SK-N-MC (cell line): ENCODE results near the gene SLC43A1.

Source experiments
- DNase-seq: peaks from one replicate; pipeline ENCODE4 v3.0.0-alpha.2; 2011; ENCODE audit warnings: low read depth, low spot score
- H3K27ac ChIP-seq: fragments of 200-600 bp; sonication (generic); 2 replicates; pipeline ENCODE4 v1.5.1; 2016; ENCODE audit warnings: mixed run types
- H3K36me3 ChIP-seq: fragments of 200-600 bp; sonication (generic); 2 replicates; pipeline ENCODE4 v1.6.1; 2017; ENCODE audit warnings: antibody characterized with exemption, low read length, mixed read lengths; ENCODE audit not compliant: insufficient read depth
- H3K4me3 ChIP-seq: fragments of 200-600 bp; sonication (generic); 2 replicates; pipeline ENCODE4 v1.5.1; 2016
- H3K9ac ChIP-seq: fragments of 200-600 bp; sonication (generic); 2 replicates; pipeline ENCODE4 v1.8.0; 2017; ENCODE audit warnings: mixed run types, mixed read lengths; ENCODE audit not compliant: insufficient read length
- H3K9me3 ChIP-seq: fragments of 200-600 bp; sonication (generic); 2 replicates; pipeline ENCODE4 v1.6.1; 2017; ENCODE audit warnings: low read depth, mild to moderate bottlenecking, antibody characterized with exemption, low read length, moderate library complexity, mixed read lengths
- EZH2 ChIP-seq: fragments of 200-600 bp; sonication (generic); IDR thresholded peaks from one replicate; pipeline ENCODE4 v1.6.1; 2017; ENCODE audit warnings: antibody characterized with exemption
- FOXP2 ChIP-seq: optimal IDR thresholded peaks from 2 replicates; pipeline ENCODE3; 2011; ENCODE audit warnings: mild to moderate bottlenecking, moderate library complexity; ENCODE audit not compliant: insufficient read depth; ENCODE audit errors: extremely low read length, control extremely low read depth
- POLR2AphosphoS5 ChIP-seq: IDR thresholded peaks from 2 replicates; pipeline ENCODE4 v1.6.1; 2012; ENCODE audit warnings: mild to moderate bottlenecking, low read depth, low read length, borderline replicate concordance

Gene SLC43A1

DNA sequence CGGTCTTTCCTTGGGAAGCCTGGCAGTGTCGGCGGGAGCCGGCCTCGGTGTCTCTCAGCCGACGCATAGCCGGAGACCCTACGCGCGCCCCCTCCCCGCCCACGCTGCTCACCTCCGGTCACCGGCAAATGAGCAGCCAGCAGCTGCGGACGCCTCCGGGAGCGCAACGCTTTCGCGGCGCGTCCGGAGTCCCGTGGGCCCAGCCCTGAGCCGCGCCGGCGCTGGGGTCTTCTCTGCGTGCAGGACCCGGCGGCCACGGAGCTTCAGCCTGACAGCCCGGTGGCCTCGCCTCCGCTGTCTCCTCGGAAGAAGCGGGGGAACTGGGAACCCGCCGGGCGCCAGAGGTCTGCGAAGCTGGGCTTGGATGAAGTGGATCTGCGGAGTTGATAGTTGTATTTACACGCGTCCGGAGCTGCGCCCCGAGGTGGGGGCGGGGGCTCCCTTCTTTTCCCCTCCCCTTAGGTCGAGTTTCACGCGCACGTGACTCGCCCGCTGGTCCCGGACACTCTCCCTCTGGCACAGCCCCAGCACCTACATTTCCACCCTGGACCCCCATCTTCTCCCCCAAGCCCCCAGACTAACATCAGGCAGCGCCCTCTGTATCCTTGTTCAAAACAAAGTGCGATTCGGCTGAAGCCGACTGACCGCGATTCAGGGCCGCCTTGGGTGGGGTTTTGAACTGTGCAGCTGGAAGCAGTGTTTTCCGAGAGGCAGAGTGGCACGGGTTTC lies at the start of gene SLC43A1:
Gene SLC43A1 (minus strand): TSS at position 371 of the 729 bp plus-strand sequence. CDS start 1,591 bp downstream, outside the sequence.
- Histone ChIP-seq H3K27ac (no peak within 1 kb of the TSS), H3K36me3 (no peaks in the 10 kb centered on the region), H3K9ac (peak within 1 kb of the TSS; percentile 78), H3K4me3 (peak within 1 kb of the TSS; percentile 92), H3K9me3 (no peaks in the 10 kb centered on the region)
- TF ChIP-seq POLR2AphosphoS5 (peak; percentile 86), FOXP2 (no peak)
- no peak for DNase-seq

DNA sequence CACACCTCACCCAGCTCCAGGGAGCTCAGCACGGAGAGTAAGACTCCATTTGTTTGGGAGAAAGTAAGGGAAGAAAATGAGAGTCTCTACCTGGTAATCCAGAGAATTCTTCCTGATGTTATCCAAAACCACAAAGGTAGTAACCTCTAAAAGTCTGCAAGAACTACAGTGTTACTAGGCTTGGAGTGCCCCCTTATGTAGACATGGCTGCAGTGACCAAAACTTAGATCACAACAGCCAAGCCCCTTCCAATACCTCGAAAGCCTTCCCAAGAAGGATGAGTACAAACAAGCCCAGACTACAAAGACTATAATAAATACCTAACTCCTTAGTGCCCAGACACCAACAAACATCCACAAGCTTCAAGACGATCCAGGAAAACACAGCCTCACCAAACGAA lies 47.1 kb upstream of the SLC43A1 start:
- no peak for TF ChIP-seq FOXP2
- TF ChIP-seq EZH2, result no peak
- TF ChIP-seq POLR2AphosphoS5, result no peak
- Histone ChIP-seq H3K36me3 (no peaks in the 10 kb centered on the region), H3K9ac (no peak overlapping the region), H3K27ac (no peak overlapping the region), H3K4me3 (no peak overlapping the region), H3K9me3 (no peaks in the 10 kb centered on the region)
- no peak for DNase-seq

DNA sequence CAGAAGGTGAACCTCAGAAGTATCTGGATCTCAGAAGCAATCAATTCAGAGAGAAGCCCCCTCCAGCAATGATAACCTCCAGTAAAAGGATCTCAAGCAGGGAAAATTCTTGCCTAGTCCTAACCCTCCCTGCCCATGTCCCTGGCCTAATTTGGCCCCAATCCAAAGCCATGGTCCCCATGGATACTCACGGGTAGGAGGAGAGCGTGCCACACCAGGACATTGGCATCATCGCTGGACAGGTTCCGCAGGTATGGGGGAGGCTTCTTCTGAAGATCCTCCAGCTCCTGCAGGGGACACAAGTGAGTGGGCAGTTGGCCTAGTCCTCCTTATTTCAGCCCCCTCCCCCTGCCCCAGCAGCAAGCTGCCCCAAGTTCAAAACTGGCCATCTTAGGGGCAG lies 44.6 kb upstream of the SLC43A1 start:
- Histone ChIP-seq H3K27ac (no peak overlapping the region), H3K4me3 (no peak overlapping the region), H3K9ac (no peak overlapping the region), H3K9me3 (no peaks in the 10 kb centered on the region), H3K36me3 (no peaks in the 10 kb centered on the region)
- DNase-seq, result no peak
- TF ChIP-seq POLR2AphosphoS5, result no peak
- TF ChIP-seq FOXP2, result no peak

DNA sequence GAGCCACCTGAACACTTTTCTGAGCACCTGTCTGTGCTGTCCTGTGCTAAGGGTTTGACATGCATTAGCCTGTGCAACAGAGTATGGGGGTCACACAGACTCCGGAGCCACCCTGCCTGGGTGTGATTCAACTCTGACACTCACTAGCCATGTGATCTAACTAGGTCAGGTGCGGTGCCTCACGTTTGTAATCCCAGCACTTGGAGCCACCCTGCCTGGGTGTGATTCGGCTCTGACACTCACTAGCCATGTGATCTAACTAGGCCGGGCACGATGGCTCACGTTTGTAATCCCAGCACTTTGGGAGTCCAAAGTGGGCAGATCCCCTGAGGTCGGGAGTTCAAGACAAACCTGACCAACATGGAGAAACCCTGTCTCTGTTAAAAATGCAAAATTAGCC lies 40.5 kb upstream of the SLC43A1 start:
- DNase-seq, result no peak
- Histone ChIP-seq H3K36me3 (no peaks in the 10 kb centered on the region), H3K27ac (no peak overlapping the region), H3K9ac (no peak overlapping the region), H3K9me3 (no peaks in the 10 kb centered on the region), H3K4me3 (no peak overlapping the region)
- no peak for TF ChIP-seq FOXP2
- no peak for TF ChIP-seq POLR2AphosphoS5

DNA sequence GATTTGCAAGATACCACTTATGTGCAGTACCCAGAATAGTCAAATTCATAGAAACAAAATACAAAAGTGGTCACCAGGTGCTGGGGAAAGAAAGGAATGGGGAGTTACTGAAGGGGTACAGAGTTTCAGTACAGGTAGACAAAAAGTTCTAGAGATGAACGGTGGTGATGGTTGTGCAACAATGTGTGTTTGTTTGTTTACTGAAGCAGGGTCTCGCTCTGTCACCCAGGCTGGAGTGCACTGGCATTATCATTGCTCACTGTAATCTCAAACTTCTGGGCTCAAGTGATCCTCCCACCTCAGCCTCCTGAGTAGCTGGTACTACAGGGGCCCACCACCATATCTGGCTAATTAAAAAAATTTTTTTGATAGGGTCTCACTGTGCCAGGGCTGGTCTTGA lies 39.9 kb upstream of the SLC43A1 start:
- TF ChIP-seq FOXP2 (no peak), POLR2AphosphoS5 (no peak), EZH2 (no peak)
- no peak for DNase-seq
- no peaks in the 10 kb centered on the region for H3K36me3 ChIP-seq
- no peak overlapping the region for H3K4me3 ChIP-seq
- H3K27ac ChIP-seq, result no peak overlapping the region
- no peak overlapping the region for H3K9ac ChIP-seq
- no peaks in the 10 kb centered on the region for H3K9me3 ChIP-seq

DNA sequence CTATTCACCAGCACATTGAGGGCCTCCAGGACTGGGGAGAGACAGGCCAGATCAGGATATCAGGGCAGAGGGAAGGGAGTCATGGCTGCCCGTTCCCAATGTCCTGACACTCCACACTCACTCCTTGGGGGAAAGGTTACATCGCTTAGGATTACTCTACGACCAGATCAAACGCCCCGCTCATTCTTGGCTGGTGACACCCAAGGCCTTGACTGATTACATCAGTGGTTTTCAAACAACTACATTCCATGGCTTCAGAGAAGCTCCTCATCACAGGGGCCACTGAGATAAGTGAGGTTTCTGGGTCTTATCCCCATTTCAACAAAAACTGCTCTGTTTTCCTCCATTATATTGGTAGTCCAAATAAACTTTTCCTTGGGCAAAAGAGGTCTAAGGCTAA lies 37.0 kb upstream of the SLC43A1 start:
- Histone ChIP-seq H3K27ac (no peak overlapping the region), H3K9me3 (no peaks in the 10 kb centered on the region), H3K4me3 (no peak overlapping the region), H3K9ac (no peak overlapping the region), H3K36me3 (no peaks in the 10 kb centered on the region)
- DNase-seq, result no peak
- TF ChIP-seq FOXP2 (no peak), POLR2AphosphoS5 (no peak), EZH2 (no peak)

DNA sequence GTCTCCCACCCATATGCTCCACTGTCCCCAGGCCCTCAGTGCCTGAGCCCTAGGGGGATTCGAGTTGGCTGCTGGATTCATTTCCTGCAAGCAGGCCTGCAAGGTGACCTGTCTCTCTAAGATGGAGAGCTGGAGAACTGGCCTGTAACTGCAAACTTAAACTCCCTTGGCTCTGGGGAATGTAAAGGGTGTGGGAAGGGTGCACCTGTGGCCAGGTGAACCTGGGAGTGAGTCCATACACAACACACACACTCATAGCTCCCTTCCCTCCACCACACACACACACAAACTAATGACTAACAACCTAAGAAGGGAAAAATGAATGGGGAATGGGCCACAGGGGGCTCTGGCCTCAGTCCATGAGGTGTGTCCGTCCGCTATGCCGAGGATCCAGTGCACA lies 36.4 kb upstream of the SLC43A1 start:
- no peaks in the 10 kb centered on the region for H3K36me3 ChIP-seq
- no peaks in the 10 kb centered on the region for H3K9me3 ChIP-seq
- DNase-seq, result no peak
- TF ChIP-seq POLR2AphosphoS5, result no peak
- TF ChIP-seq FOXP2, result no peak
- no peak for TF ChIP-seq EZH2
- no peak overlapping the region for H3K4me3 ChIP-seq
- no peak overlapping the region for H3K9ac ChIP-seq
- H3K27ac ChIP-seq, result no peak overlapping the region

DNA sequence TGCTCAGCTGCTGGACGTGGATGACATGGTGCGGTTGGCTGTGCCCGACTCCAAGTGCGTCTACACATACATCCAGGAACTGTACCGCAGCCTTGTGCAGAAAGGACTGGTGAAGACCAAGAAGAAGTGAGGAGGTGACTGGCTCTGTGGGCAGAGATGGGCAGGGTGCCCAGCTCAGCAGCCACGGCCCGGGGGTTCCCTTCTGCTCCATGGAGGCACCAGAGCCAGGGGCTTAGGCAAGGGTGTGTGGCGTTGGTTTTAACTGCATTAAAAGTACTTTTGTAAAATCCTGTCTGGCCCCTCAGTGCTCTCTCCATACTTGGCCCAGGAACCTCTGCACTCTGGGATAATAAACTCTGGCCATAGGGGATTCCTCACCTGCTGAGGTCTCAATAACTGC lies 34.5 kb upstream of the SLC43A1 start:
- H3K9me3 ChIP-seq, result no peaks in the 10 kb centered on the region
- H3K9ac ChIP-seq, result no peak overlapping the region
- DNase-seq, result no peak
- no peak overlapping the region for H3K4me3 ChIP-seq
- H3K27ac ChIP-seq, result no peak overlapping the region
- no peaks in the 10 kb centered on the region for H3K36me3 ChIP-seq
- TF ChIP-seq EZH2, result no peak
- no peak for TF ChIP-seq FOXP2
- TF ChIP-seq POLR2AphosphoS5, result no peak

DNA sequence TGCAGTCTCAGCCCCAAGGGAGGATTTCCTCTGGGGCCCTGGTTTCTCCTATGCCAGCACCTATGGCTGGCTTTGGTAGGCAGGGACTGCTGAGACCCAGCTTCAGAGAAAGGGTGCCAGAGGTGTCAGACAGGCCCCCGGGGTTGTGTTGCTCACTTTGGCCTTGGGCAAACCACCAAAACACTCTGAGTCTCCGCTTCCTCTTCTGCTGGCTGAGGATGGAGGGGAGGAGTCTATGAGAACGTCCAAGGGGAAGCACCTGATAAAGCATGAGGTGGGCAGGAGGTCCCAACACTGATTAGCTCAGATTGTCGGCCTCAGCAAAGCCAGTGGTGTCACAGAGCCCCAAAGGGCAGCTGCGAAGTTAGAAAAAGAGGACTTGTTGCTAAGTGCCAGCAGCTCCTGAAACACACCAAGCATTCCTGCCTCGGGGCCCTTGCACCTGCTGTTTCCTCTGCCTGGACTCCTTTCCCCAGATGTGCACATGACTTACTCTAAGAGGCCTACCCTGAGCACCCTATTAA lies 32.4 kb upstream of the SLC43A1 start:
- no peaks in the 10 kb centered on the region for H3K9me3 ChIP-seq
- H3K4me3 ChIP-seq, result no peak overlapping the region
- no peak overlapping the region for H3K9ac ChIP-seq
- no peak for DNase-seq
- no peaks in the 10 kb centered on the region for H3K36me3 ChIP-seq
- no peak for TF ChIP-seq FOXP2
- TF ChIP-seq POLR2AphosphoS5, result no peak
- no peak for TF ChIP-seq EZH2
- H3K27ac ChIP-seq, result no peak overlapping the region
